HepG2 (cell line): ENCODE measurements around the gene CRYAA. TPM values are rescaled to one million over a fixed set of nuclear protein-coding genes. Genes with fewer than 3 reads are reported as not detected.

ENCODE experiments used
- ARHGAP35 ChIP-seq: sonication (generic); formaldehyde crosslinking; IDR thresholded peaks from 2 replicates; pipeline ENCODE4 v1.9.0; 2022; ENCODE audit warnings: mild to moderate bottlenecking, inconsistent platforms, moderate library complexity, missing genetic modification reagents, borderline replicate concordance
- KDM3A ChIP-seq: IDR thresholded peaks from 2 replicates; pipeline ENCODE4 v1.6.1; 2018; ENCODE audit warnings: low read depth, missing compliant biosample characterization
- MAFK ChIP-seq, 2 experiments: IDR thresholded peaks in 1 of 2; conservative IDR thresholded peaks in 1 of 2; 2 replicates each; pipeline ENCODE4 v1.6.1; 2011; ENCODE audit warnings: improper control_type of control experiment in 2 of 2, low read length in 2 of 2
- NFATC3 ChIP-seq: sonication (generic); formaldehyde crosslinking; IDR thresholded peaks from 2 replicates; pipeline ENCODE4 v1.5.1; 2020; ENCODE audit warnings: mild to moderate bottlenecking, missing genetic modification reagents
- PATZ1 ChIP-seq: sonication (generic); formaldehyde crosslinking; IDR thresholded peaks from 2 replicates; pipeline ENCODE4 v1.4.0; 2020; ENCODE audit warnings: missing genetic modification reagents
- THRA ChIP-seq: sonication (generic); formaldehyde crosslinking; IDR thresholded peaks from 2 replicates; pipeline ENCODE4 v1.4.0; 2020; ENCODE audit warnings: missing genetic modification reagents, borderline replicate concordance
- TOPORS ChIP-seq: sonication (generic); formaldehyde crosslinking; IDR thresholded peaks from 2 replicates; pipeline ENCODE4 v1.8.0; 2023; ENCODE audit warnings: mild to moderate bottlenecking, missing genetic modification reagents
- ZBTB3 ChIP-seq: sonication (generic); formaldehyde crosslinking; IDR thresholded peaks from 2 replicates; pipeline ENCODE4 v1.4.0; 2020; ENCODE audit warnings: low read depth, mild to moderate bottlenecking, moderate library complexity, missing genetic modification reagents, borderline replicate concordance
- ZC3H4 ChIP-seq: sonication (generic); formaldehyde crosslinking; IDR thresholded peaks from 2 replicates; pipeline ENCODE4 v1.4.0; 2020; ENCODE audit warnings: missing genetic modification reagents, borderline replicate concordance
- ZFX ChIP-seq: sonication (generic); formaldehyde crosslinking; IDR thresholded peaks from 2 replicates; pipeline ENCODE4 v1.4.0; 2020; ENCODE audit warnings: mild to moderate bottlenecking, low read depth, missing genetic modification reagents, moderate library complexity
- ZNF20 ChIP-seq: sonication (generic); formaldehyde crosslinking; IDR thresholded peaks from 2 replicates; pipeline ENCODE4 v1.4.0; 2020; ENCODE audit warnings: mild to moderate bottlenecking, moderate library complexity, missing genetic modification reagents
- ZNF543 ChIP-seq: sonication (generic); formaldehyde crosslinking; IDR thresholded peaks from 2 replicates; pipeline ENCODE4 v1.4.0; 2020; ENCODE audit warnings: mild to moderate bottlenecking, missing genetic modification reagents
- ZNF772 ChIP-seq: sonication (generic); formaldehyde crosslinking; IDR thresholded peaks from 2 replicates; pipeline ENCODE4 v1.5.0; 2020; ENCODE audit warnings: mild to moderate bottlenecking, missing genetic modification reagents
- polyA plus RNA-seq, 8 experiments: library from polyadenylated mRNA; depleted of rRNA in 3 of 8; stranded (reverse) in 7 of 8; unstranded in 1 of 8; fragments of >200 nt; fragmentation: Illumina TruSeq in 4 of 8; extraction: Trizol in 4 of 8; gene quantifications; 2 replicates each; pipeline versions ENCODE4 v1.2.1 to v1.2.3, GENCODE V29; 2011 to 2016; ENCODE audit warnings: low read depth in 4 of 8, missing spikeins in 1 of 8, mixed read lengths in 1 of 8; ENCODE audit not compliant: insufficient read depth in 1 of 8
- total RNA-seq, 5 experiments: library from RNA; depleted of rRNA; stranded (reverse); fragments of >200 nt; fragmentation: Illumina TruSeq; extraction: Trizol; gene quantifications; 2 replicates each; pipeline ENCODE4 v1.2.3, GENCODE V29; 2016; ENCODE audit warnings: low read depth in 1 of 5
- TF ChIP-seq, protein P1 (sequence below): sonication (generic); formaldehyde crosslinking; IDR thresholded peaks from 2 replicates; pipeline ENCODE4 v1.8.1; 2023; ENCODE audit warnings: mild to moderate bottlenecking, missing genetic modification reagents
- TF ChIP-seq, protein P2 (sequence below): sonication (generic); formaldehyde crosslinking; IDR thresholded peaks from 2 replicates; pipeline ENCODE4 v1.5.0; 2020; ENCODE audit warnings: mild to moderate bottlenecking, missing genetic modification reagents
- TF ChIP-seq, protein P3 (sequence below): sonication (generic); formaldehyde crosslinking; IDR thresholded peaks from 2 replicates; pipeline ENCODE4 v1.8.1; 2022; ENCODE audit warnings: low read depth, mild to moderate bottlenecking, missing genetic modification reagents

Gene CRYAA
- total and polyA plus RNA-seq, 2 of the 13 experiments (the other 11 are each of a cell fraction or from before 2014, with no cell fraction given) = 5.6 to 8.6 TPM

DNA sequence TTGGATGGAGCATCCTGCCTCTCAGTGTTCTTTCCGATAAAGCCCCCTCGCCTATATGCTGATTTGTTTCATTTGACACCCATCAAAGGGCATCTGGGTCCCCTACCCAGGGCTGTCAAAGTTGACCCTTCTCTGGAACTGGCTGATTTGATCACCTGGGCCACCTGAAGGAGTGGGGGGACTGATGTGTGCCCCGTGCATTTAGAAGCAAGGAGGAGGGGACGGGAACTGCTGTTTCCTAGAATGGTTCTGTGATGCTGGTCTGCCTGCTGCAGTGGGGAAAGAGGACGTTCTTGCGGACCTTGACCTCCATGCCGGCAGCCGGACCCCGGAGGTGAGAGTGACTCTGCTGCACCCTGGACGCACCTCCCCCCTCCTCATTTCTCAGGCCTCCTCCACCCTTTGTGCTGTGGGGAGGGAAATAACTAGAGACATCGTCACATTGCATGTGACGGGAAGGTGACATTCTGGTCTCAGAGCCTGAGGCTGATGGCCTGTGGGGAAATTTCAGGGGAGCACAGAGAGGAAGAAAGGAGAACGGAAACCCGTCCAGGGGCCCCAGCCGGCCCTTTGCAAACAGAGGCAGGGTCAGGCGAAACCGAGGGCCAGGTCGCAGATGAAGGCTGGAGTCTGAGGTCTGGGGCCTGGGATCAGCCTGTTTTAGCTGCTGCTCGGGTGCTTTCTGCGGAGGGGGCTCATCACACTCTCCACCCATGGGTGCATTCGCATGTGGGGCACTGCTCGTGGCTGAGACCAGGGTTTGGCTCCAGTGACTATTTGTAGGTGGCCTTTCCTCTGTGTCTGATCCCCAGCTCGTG lies 25.7 kb downstream of the CRYAA start (continued):
- TF ChIP-seq PATZ1 (CRISPR knock-in tag) = peak; percentile 67
- TF ChIP-seq ZC3H4 (CRISPR knock-in tag) = no peak
- TF ChIP-seq ZFX = peak; percentile 69
- TF ChIP-seq THRA (CRISPR knock-in tag) = peak; percentile 18; the same call in 1 of the 2 replicates
- TF ChIP-seq KDM3A = 0 out of 2 replicates have a peak, but pooled peaks have one; percentile 40
- peak; percentile 46; the same call in 1 of the 2 replicates for TF ChIP-seq ZNF772 (CRISPR knock-in tag)
- TF ChIP-seq, protein P1, sequence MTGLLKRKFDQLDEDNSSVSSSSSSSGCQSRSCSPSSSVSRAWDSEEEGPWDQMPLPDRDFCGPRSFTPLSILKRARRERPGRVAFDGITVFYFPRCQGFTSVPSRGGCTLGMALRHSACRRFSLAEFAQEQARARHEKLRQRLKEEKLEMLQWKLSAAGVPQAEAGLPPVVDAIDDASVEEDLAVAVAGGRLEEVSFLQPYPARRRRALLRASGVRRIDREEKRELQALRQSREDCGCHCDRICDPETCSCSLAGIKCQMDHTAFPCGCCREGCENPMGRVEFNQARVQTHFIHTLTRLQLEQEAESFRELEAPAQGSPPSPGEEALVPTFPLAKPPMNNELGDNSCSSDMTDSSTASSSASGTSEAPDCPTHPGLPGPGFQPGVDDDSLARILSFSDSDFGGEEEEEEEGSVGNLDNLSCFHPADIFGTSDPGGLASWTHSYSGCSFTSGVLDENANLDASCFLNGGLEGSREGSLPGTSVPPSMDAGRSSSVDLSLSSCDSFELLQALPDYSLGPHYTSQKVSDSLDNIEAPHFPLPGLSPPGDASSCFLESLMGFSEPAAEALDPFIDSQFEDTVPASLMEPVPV (CRISPR knock-in tag) = no peak
- TF ChIP-seq ARHGAP35 (CRISPR knock-in tag) = no peak
- 0 out of 2 replicates have a peak, but pooled peaks have one; percentile 57 for TF ChIP-seq TOPORS (CRISPR knock-in tag)
- TF ChIP-seq MAFK (conservative IDR thresholded peaks at IDR 0.05 in 1 of 2, IDR thresholded peaks at IDR 0.05 in 1 of 2; ENCODE audit: low read length in 2 of 2) = no peak
- TF ChIP-seq, protein P2, sequence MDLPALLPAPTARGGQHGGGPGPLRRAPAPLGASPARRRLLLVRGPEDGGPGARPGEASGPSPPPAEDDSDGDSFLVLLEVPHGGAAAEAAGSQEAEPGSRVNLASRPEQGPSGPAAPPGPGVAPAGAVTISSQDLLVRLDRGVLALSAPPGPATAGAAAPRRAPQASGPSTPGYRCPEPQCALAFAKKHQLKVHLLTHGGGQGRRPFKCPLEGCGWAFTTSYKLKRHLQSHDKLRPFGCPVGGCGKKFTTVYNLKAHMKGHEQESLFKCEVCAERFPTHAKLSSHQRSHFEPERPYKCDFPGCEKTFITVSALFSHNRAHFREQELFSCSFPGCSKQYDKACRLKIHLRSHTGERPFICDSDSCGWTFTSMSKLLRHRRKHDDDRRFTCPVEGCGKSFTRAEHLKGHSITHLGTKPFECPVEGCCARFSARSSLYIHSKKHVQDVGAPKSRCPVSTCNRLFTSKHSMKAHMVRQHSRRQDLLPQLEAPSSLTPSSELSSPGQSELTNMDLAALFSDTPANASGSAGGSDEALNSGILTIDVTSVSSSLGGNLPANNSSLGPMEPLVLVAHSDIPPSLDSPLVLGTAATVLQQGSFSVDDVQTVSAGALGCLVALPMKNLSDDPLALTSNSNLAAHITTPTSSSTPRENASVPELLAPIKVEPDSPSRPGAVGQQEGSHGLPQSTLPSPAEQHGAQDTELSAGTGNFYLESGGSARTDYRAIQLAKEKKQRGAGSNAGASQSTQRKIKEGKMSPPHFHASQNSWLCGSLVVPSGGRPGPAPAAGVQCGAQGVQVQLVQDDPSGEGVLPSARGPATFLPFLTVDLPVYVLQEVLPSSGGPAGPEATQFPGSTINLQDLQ = no peak
- no peak for TF ChIP-seq ZBTB3
- peak; percentile 56; the same call in 1 of the 2 replicates for TF ChIP-seq ZNF543 (CRISPR knock-in tag)
- no peak for TF ChIP-seq ZNF20
- TF ChIP-seq, protein P3, sequence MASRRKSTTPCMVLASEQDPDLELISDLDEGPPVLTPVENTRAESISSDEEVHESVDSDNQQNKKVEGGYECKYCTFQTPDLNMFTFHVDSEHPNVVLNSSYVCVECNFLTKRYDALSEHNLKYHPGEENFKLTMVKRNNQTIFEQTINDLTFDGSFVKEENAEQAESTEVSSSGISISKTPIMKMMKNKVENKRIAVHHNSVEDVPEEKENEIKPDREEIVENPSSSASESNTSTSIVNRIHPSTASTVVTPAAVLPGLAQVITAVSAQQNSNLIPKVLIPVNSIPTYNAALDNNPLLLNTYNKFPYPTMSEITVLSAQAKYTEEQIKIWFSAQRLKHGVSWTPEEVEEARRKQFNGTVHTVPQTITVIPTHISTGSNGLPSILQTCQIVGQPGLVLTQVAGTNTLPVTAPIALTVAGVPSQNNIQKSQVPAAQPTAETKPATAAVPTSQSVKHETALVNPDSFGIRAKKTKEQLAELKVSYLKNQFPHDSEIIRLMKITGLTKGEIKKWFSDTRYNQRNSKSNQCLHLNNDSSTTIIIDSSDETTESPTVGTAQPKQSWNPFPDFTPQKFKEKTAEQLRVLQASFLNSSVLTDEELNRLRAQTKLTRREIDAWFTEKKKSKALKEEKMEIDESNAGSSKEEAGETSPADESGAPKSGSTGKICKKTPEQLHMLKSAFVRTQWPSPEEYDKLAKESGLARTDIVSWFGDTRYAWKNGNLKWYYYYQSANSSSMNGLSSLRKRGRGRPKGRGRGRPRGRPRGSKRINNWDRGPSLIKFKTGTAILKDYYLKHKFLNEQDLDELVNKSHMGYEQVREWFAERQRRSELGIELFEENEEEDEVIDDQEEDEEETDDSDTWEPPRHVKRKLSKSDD (CRISPR knock-in tag) = no peak
- no peak for TF ChIP-seq NFATC3 (CRISPR knock-in tag)
